Hepatocyte (in vitro differentiated cells): ENCODE results near the gene TMEM131. TPM values are rescaled to one million over a fixed set of nuclear protein-coding genes. Genes with fewer than 3 reads are reported as not detected.
"Not testable (repeated sequence)": the region's sequence is repeated elsewhere in the genome, so short reads cannot be mapped to it uniquely, and the experiment has no call there.

Experiments
- DNase-seq: peaks from one replicate; pipeline ENCODE4 v3.0.0-alpha.2; 2016; ENCODE audit warnings: low spot score
- H2AFZ ChIP-seq: fragments of 200-600 bp; sonication (generic); 2 replicates; pipeline ENCODE4 v1.6.0; 2016; ENCODE audit warnings: antibody characterized with exemption, mild to moderate bottlenecking
- H3K27ac ChIP-seq: fragments of 200-600 bp; sonication (generic); 2 replicates; pipeline ENCODE4 v1.5.1; 2016; ENCODE audit warnings: mild to moderate bottlenecking
- H3K27me3 ChIP-seq: fragments of 200-600 bp; sonication (generic); 2 replicates; pipeline ENCODE4 v1.6.1; 2016
- H3K36me3 ChIP-seq: fragments of 200-600 bp; sonication (generic); replicated peaks from 2 replicates; pipeline ENCODE4 v1.5.1; 2016; ENCODE audit warnings: low read depth; ENCODE audit not compliant: insufficient read depth
- H3K4me1 ChIP-seq: fragments of 200-600 bp; sonication (generic); 2 replicates; pipeline ENCODE4 v1.5.1; 2016; ENCODE audit warnings: mild to moderate bottlenecking, moderate library complexity; ENCODE audit not compliant: insufficient read depth
- H3K4me2 ChIP-seq: fragments of 200-600 bp; sonication (generic); 2 replicates; pipeline ENCODE4 v1.6.0; 2016
- H3K4me3 ChIP-seq: fragments of 200-600 bp; sonication (generic); 2 replicates; pipeline ENCODE4 v1.5.1; 2016; ENCODE audit warnings: mild to moderate bottlenecking
- H3K79me2 ChIP-seq: fragments of 200-600 bp; sonication (generic); 2 replicates; pipeline ENCODE4 v1.6.0; 2017; ENCODE audit warnings: mild to moderate bottlenecking
- H3K9me2 ChIP-seq: fragments of 200-600 bp; sonication (generic); replicated peaks from 2 replicates; pipeline ENCODE4 v1.6.0; 2017; ENCODE audit warnings: mild to moderate bottlenecking; ENCODE audit not compliant: insufficient read depth
- H3K9me3 ChIP-seq: fragments of 200-600 bp; sonication (generic); 2 replicates; pipeline ENCODE4 v1.5.1; 2016; ENCODE audit warnings: low read depth, mild to moderate bottlenecking
- H4K20me1 ChIP-seq: fragments of 200-600 bp; sonication (generic); 2 replicates; pipeline ENCODE4 v1.6.0; 2016; ENCODE audit warnings: mild to moderate bottlenecking; ENCODE audit not compliant: insufficient read depth, poor library complexity, severe bottlenecking
- EZH2 ChIP-seq: fragments of 200-600 bp; sonication (generic); IDR thresholded peaks from 2 replicates; pipeline ENCODE4 v1.6.1; 2016; ENCODE audit warnings: antibody characterized with exemption, mild to moderate bottlenecking, borderline replicate concordance
- EZH2phosphoT487 ChIP-seq: fragments of 200-600 bp; sonication (generic); IDR thresholded peaks from one replicate; pipeline ENCODE4 v1.6.1; 2018; ENCODE audit warnings: antibody characterized with exemption, mild to moderate bottlenecking, low read depth, moderate library complexity; ENCODE audit not compliant: unreplicated experiment, severe bottlenecking
- WGBS: methylation state at CpG from one replicate; pipeline ENCODE4 v1.1.6; 2016; ENCODE audit warnings: low lambda C conversion rate; ENCODE audit errors: missing lambda C conversion rate; 5-methylcytosine and 5-hydroxymethylcytosine counted together
- polyA plus RNA-seq: library from polyadenylated mRNA; unstranded; fragments of >200 nt; fragmentation: Nextera tagmentation; extraction: Ambion mirVana; gene quantifications from 2 replicates; pipeline ENCODE4 v1.2.1, GENCODE V29; 2016
- total RNA-seq: library from RNA; depleted of rRNA; stranded (reverse); fragments of >200 nt; gene quantifications from 2 replicates; pipeline ENCODE4 v1.2.3, GENCODE V29; 2014
- TF ChIP-seq, protein P1 (sequence below): fragments of 200-600 bp; sonication (generic); IDR thresholded peaks from 2 replicates; pipeline ENCODE4 v1.5.1; 2016; ENCODE audit warnings: antibody characterized with exemption, mild to moderate bottlenecking; ENCODE audit not compliant: poor library complexity

Gene TMEM131
- total and polyA plus RNA-seq, 2 experiments from 2014 or later = 17.5 to 42.1 TPM

DNA sequence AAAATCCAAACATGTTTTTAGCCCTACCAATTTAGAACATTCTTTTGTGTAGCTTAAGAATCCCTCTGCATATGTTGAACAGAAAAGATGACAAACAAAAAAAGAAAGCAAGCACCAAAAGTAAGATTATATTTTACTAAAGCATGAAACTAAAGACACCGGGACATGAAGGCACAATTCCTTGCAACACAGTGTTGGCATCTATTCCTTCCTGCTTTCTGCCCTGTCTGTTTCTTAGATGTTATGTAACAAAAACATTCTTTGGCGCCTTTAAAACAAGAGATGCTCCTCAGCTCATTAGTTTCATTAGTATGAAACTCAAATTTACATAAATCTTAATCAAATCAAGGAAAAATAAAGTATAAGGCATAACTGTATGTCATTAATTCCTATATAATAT is 106.6 kb downstream of the TMEM131 start:
- peaks cover 2% of the 10 kb centered on the region for H3K79me2 ChIP-seq
- no peaks in the 10 kb centered on the region for H3K27me3 ChIP-seq
- no peak overlapping the region for H3K4me3 ChIP-seq
- no peaks in the 10 kb centered on the region for H3K9me2 ChIP-seq
- peaks cover 9% of the 10 kb centered on the region for H3K36me3 ChIP-seq
- H3K27ac ChIP-seq = no peak overlapping the region
- no peaks in the 10 kb centered on the region for H3K4me1 ChIP-seq
- no peaks in the 10 kb centered on the region for H4K20me1 ChIP-seq
- 98% methylated on average over 2 of the region's 2 CpGs for WGBS
- DNase-seq = no peak
- TF ChIP-seq, protein P1, sequence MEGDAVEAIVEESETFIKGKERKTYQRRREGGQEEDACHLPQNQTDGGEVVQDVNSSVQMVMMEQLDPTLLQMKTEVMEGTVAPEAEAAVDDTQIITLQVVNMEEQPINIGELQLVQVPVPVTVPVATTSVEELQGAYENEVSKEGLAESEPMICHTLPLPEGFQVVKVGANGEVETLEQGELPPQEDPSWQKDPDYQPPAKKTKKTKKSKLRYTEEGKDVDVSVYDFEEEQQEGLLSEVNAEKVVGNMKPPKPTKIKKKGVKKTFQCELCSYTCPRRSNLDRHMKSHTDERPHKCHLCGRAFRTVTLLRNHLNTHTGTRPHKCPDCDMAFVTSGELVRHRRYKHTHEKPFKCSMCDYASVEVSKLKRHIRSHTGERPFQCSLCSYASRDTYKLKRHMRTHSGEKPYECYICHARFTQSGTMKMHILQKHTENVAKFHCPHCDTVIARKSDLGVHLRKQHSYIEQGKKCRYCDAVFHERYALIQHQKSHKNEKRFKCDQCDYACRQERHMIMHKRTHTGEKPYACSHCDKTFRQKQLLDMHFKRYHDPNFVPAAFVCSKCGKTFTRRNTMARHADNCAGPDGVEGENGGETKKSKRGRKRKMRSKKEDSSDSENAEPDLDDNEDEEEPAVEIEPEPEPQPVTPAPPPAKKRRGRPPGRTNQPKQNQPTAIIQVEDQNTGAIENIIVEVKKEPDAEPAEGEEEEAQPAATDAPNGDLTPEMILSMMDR = no peak
- H3K4me2 ChIP-seq = no peak overlapping the region
- H2AFZ ChIP-seq = no peak overlapping the region
- peaks cover 14% of the 10 kb centered on the region for H3K9me3 ChIP-seq

GRCh38 chr2:97885841-97886240 is 109.9 kb downstream of the TMEM131 start:
- H3K79me2 ChIP-seq = peaks cover 2% of the 10 kb centered on the region
- H3K4me3 ChIP-seq = no peak overlapping the region
- H3K4me1 ChIP-seq = no peaks in the 10 kb centered on the region
- H3K27ac ChIP-seq = no peak overlapping the region
- TF ChIP-seq EZH2phosphoT487 = no peak
- TF ChIP-seq, protein P1 = no peak
- no peak for TF ChIP-seq EZH2
- no peaks in the 10 kb centered on the region for H3K27me3 ChIP-seq
- peaks cover 14% of the 10 kb centered on the region for H3K9me3 ChIP-seq
- H3K9me2 ChIP-seq = no peaks in the 10 kb centered on the region
- no peaks in the 10 kb centered on the region for H4K20me1 ChIP-seq
- peaks cover 9% of the 10 kb centered on the region for H3K36me3 ChIP-seq
- no peak overlapping the region for H2AFZ ChIP-seq
- no peak for DNase-seq
- H3K4me2 ChIP-seq = no peak overlapping the region

DNA sequence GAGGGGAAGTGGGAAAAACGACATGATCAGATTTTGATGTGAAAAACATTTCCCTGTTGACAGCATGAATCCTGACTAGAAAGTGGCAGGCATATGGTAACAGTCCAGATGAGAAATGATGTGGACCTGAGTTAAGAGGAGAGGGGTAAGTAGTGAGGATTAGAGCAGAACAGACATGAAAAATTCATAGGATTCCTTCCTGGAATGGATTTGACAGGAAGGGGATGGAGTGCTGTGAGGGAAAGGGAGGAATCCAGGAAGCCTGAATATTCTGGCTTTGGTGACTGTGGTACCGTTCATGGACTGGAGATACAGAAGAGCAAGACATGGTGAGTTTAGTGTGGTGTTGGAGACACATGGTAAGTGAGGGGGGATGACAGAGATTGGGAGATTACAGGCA is 115.4 kb downstream of the TMEM131 start:
- no peaks in the 10 kb centered on the region for H3K36me3 ChIP-seq
- peaks cover 22% of the 10 kb centered on the region for H3K79me2 ChIP-seq
- no peak overlapping the region for H3K4me2 ChIP-seq
- no peak for TF ChIP-seq EZH2phosphoT487
- TF ChIP-seq, protein P1 = no peak
- no peak for TF ChIP-seq EZH2
- no peaks in the 10 kb centered on the region for H3K27me3 ChIP-seq
- DNase-seq = no peak
- no peak overlapping the region for H3K4me3 ChIP-seq
- no peak overlapping the region for H3K27ac ChIP-seq
- no peaks in the 10 kb centered on the region for H3K4me1 ChIP-seq
- H2AFZ ChIP-seq = no peak overlapping the region
- peaks cover 1% of the 10 kb centered on the region for H3K9me3 ChIP-seq
- H3K9me2 ChIP-seq = no peaks in the 10 kb centered on the region
- H4K20me1 ChIP-seq = no peaks in the 10 kb centered on the region
- WGBS = 44% methylated on average over 2 of the region's 2 CpGs

DNA sequence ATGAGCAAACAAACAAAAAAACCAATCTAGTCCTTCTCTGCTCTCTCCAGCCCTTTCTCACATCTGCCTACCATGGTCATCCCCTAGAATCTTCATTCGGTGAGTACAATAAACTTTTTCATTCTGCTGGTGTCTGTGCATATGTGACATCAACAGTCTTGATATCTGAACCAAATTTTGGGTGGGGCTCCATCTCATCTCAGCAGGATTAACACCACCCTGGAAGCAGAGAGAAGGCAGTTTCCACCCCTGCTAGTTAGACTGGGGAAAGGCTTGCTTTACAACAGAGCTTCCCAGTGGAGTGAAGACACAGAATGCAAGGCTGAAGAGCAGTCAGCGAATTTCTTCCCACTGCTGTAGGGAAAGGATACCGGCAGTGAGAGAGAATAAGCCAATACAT is 116.9 kb downstream of the TMEM131 start:
- H3K27ac ChIP-seq = no peak overlapping the region
- WGBS = 96% methylated on average over 3 of the region's 3 CpGs
- TF ChIP-seq, protein P1 = no peak
- no peak for TF ChIP-seq EZH2
- no peak for TF ChIP-seq EZH2phosphoT487

DNA sequence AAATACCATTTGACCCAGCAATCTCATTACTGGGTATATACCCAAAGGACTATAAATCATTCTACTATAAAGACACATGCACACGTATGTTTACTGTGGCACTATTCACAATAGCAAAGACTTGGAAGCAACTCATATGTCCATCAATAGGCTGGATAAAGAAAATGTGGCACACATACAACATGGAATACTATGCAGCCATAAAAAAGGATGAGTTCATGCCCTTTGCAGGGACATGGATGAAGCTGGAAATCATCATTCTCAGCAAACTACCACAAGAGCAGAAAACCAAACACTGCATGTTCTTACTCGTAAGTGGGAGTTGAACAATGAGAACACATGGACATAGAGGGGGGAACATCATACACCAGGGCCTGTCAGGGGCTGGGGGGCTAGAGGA is 117.4 kb downstream of the TMEM131 start:
- not testable (repeated sequence) for H3K4me2 ChIP-seq, H3K27me3 ChIP-seq, H3K4me3 ChIP-seq, H4K20me1 ChIP-seq, H3K4me1 ChIP-seq, H3K9me2 ChIP-seq, H3K27ac ChIP-seq, H3K9me3 ChIP-seq, DNase-seq, H2AFZ ChIP-seq, H3K36me3 ChIP-seq
- H3K79me2 ChIP-seq = peaks cover 34% of the 10 kb centered on the region
- 94% methylated on average over 2 of the region's 2 CpGs for WGBS

More for the DNA sequence above, 116.9 kb downstream of the TMEM131 start:
- Histone ChIP-seq H4K20me1 (no peaks in the 10 kb centered on the region), H3K36me3 (no peaks in the 10 kb centered on the region), H3K9me2 (no peaks in the 10 kb centered on the region), H3K4me2 (no peak overlapping the region), H3K4me1 (no peaks in the 10 kb centered on the region), H3K4me3 (no peak overlapping the region), H2AFZ (no peak overlapping the region), H3K9me3 (no peaks in the 10 kb centered on the region), H3K79me2 (peaks cover 34% of the 10 kb centered on the region), H3K27me3 (no peaks in the 10 kb centered on the region)
- no peak for DNase-seq
